Left renal cortex interstitium (tissue), 4 donors: ENCODE results near the gene TTC27. TPM values are rescaled to one million over a fixed set of nuclear protein-coding genes. Genes with fewer than 3 reads are reported as not detected.
"Not testable (repeated sequence)": the region's sequence is repeated elsewhere in the genome, so short reads cannot be mapped to it uniquely, and the experiment has no call there.

Source experiments
- DNase-seq, 4 donors: peaks; one replicate each; pipeline ENCODE4 v3.0.0-alpha.2; 2013; ENCODE audit warnings: low read depth in 4 of 4, low spot score in 2 of 4, missing footprints in 1 of 4
- polyA plus RNA-seq, 4 donors: library from polyadenylated mRNA; unstranded; fragments of 120-200 nt; gene quantifications; one replicate each; pipeline ENCODE4 v1.2.1, GENCODE V29; 2013; ENCODE audit not compliant: insufficient read length in 4 of 4

The TTC27 gene
- polyA plus RNA-seq, 4 donors = 19.4 to 25.7 (median 23.0) TPM

- no peak for DNase-seq
Measured at GRCh38 chr2:32718752-32719151, 90.9 kb downstream of the TTC27 start.

DNA sequence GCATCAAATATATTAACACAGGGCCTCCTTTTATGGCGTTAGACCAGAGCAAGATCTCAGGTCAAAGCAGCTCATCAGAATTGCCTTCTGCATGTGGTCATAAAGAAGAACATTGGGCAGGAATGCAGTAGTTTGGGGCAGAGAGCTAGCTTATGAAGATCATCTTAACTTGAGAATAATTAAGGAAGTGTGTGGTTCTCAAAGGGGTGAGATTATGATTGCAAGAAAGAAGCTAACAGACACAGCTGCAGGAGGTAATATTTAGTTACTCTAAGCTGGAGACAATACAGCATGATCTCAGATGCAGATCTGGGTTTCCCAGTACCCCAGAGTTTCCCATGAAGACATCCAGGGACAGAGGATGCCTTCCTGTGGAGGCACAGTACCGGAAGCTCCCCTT lies 91.6 kb downstream of the TTC27 start:
- DNase-seq = no peak

GRCh38 chr2:32719933-32720716 lies 92.3 kb downstream of the TTC27 start:
- DNase-seq = no peak

- no peak for DNase-seq
Measured at GRCh38 chr2:32720771-32721170, 92.9 kb downstream of the TTC27 start.

DNA sequence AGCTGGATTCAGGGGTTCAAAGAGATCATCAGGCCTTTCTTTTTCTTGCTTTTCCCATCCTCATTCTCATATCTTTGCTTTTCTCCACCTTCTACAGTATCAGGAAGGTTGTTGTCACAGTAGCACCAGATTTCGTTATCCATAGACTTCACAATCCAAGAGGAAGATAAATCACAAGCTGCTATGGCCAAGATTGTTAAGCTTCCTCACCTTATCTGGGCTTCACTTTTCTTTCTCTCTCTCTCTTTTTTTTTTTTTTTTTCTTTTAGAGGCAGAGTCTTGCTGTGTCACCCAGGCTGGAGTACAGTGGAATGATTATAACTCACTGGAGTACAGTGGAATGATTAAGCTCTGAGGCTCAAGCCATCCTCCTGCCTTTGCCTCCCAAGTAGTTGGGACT lies 93.5 kb downstream of the TTC27 start:
- DNase-seq = no peak

DNA sequence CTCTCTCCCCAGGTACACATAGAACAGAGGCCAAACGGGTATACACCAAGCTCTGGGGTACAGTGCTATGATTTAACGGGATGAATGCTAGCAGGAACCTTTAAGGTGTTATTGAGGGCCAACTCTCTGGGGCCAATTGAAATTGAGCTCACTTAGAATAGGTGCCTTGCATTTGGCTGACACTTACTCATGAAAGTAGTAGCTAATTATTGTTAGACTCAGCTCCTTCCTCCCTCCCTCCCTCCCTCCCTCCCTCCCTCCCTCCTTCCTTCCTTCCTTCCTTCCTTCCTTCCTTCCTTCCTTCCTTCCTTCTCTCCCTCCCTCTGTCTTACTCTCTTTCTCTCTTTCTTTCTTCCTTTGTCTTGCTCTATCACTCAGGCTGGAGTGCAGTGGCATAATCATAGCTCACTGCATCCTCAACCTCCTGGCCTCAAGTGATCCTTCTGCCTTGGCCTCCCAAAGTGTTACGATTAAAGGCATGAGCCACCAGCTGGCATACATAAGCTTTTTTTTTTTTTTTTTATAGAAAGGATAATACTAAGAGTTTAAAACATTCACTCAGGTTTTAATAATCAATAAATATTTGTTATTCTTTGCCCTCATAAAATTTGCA lies 95.7 kb downstream of the TTC27 start:
- DNase-seq = no peak

DNA sequence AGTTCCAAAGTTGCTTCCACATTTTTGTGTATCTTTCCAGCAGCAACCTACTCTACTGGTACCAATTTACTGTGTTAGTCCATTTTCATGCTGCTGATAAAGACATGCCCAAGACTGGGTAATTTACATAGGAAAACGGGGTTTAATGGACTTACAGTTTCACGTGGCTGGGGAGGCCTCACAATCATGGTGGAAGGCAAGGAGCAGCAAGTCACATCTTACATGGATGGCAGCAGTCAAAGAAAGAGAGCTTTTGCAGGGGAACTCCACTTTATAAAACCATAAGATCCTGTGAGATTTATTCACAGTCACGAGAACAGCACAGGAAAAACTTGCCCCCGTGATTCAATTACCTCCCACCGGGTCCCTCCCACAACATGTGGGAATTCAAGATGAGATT lies 98.8 kb downstream of the TTC27 start:
- not testable (repeated sequence) for DNase-seq

DNA sequence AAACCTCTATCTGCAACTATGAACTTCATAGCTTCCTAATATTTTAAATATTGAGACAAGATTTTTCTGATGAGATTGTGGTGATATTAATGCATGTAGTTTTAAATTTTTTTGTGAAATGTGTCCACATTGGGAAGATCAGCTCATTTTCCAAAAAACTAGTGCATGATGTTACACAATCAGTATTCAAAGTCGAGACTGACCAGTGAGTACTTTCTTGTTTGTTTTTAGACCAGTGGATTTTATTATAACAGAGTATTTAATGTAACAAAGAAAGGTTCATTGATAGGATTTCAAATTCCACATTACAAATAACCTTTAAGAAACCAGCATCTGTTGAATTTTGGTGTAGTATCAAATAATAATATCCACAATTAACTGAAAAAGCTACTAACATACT lies 99.3 kb downstream of the TTC27 start:
- no peak for DNase-seq

GRCh38 chr2:32730958-32731357 lies 103.1 kb downstream of the TTC27 start:
- DNase-seq = not testable (repeated sequence)

GRCh38 chr2:32732120-32732519 lies 104.3 kb downstream of the TTC27 start:
- DNase-seq = no peak

GRCh38 chr2:32732912-32733472 lies 105.1 kb downstream of the TTC27 start:
- DNase-seq = no peak

DNA sequence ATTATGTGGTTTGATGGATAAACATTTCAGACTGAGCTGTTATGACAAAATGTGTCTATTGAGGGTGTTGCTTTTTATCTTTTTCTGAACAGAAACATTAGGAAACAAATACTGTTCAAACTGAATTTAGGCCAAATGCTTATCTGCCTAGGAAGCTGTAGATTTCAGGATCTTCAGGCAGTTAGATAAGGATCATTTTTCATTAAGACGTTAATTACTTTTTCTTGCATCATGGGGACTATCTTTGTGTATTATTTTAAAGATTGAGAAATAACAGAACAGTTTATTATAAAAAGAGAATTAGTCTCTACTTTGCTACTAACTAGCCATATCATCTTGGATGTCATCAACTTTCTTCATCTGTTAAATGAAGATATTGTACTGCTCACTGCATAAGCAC lies 107.5 kb downstream of the TTC27 start:
- no peak for DNase-seq

DNA sequence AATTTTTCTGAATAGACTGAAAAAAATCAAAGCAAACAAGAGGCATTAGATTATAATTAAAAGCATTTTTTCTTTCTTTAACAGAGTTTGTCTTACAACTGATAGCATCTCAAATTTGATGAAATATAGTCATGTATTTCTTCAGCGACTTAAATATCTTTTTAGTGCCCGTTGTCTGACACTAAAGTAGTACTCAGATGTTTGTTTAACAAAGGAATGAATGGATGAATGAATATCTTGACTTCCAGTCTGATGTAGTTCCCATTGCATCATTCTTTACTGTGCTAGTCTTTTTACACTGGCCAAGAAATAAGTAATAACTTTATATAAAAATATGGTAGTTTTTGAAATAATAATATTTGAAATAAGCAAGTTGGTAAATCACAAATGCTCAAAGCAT lies 111.1 kb downstream of the TTC27 start:
- DNase-seq = no peak

GRCh38 chr2:32739664-32740063 lies 111.8 kb downstream of the TTC27 start:
- peak in 2 of 4 donors; percentile 21 for DNase-seq

DNA sequence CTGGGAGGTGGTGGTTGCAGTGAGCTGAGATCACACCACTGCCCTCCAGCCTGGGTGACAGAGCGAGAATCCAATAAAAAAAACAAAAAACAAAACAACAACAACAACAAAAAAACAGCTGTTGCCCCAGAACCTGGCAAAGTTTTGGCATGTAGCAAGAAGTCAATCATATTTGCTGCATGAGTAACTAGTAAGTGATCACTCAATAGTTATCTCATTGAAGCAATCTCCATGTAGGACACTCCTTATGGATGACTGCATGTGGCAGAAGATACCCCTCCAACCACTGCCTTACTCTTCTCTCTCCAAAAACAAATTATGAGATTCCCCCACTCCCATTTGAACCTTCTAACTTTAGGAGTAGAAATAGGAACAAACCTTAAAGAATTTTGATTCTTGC lies 113.7 kb downstream of the TTC27 start:
- DNase-seq = no peak

- no peak for DNase-seq
Measured at GRCh38 chr2:32742376-32742775, 114.5 kb downstream of the TTC27 start.

DNA sequence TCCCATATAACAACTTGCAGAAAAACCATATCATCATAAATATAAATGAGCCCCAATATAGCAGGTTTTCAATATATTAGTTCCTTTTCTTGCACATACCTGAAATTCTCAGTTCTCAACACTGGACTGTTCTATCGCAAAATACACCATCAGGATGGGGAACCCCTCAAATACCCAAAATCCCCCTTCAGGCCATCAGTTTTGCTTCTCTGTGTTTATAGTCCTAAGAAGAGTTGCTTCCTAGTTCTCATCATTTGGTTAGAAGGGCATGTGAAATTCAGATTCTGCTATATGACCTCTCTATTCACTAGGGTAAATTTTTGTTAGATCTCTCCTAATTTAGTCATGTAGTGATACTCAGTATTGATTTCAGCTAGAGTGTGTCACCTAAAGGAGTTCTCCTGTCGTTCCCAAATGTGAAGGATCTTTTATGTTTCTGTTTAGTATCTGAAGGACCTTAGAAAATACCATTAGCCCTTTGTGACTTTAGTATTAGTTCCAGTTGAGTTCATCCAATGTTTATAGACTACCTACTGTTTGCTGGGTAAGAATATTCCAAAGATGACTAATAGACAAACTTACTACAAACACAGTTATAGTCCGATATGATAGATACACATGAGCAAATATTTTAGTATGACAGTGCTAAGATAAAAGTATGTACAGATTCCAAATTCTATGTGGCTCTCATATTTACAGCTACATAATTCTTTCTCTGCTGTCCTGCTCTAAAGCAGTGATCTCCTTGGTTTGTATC lies 115.8 kb downstream of the TTC27 start:
- DNase-seq = no peak

GRCh38 chr2:32745191-32745590 lies 117.3 kb downstream of the TTC27 start:
- no peak for DNase-seq

- no peak for DNase-seq
Measured at GRCh38 chr2:32745675-32746074, 117.8 kb downstream of the TTC27 start.

DNA sequence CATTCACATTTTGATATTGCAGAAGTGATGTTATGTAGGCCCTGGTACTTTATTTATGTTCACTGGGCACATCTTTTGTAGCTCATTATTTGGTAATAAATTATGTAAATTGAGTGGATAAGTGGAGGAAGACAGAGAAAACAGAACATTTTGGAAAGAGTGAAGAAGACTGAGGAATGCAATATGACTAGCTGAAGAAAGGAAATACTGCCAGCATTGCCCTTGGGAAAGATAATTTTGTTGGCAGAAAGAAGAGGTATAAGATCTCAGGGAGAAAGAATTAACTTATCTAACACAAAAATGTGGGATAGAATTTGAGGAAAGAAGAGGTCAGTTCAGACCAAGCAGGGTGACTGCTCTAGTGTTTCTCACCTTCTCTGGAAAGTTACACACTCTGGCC lies 118.8 kb downstream of the TTC27 start:
- DNase-seq = no peak

DNA sequence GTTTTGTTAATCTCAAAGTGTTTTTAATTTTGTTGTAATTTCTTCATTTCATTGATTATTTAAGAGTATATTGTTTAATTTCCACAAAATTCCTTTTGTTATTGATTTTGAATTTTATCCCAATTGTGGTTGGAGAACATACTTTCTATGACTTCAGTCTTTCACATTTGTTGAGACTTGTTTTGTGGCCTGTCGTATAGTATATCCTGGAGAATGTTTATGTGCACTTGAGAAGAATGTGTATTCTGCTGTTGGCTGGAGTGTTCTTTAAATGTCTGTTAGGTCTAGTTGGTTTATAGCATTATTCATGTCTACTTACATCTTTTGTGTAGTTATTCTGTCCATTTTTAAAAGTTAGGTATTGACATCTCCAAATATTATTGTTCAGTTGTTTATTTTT lies 120.3 kb downstream of the TTC27 start:
- DNase-seq = no peak
